Hematopoietic multipotent progenitor cell treated with erythropoietin and hydrocortisone succinate and interleukin-3 and kit ligand, for 8 days (in vitro differentiated cells): ENCODE measurements around the gene SERPINA9.
"Not testable (repeated sequence)": the region's sequence is repeated elsewhere in the genome, so short reads cannot be mapped to it uniquely, and the experiment has no call there.

ENCODE experiments used
- DNase-seq: peaks from one replicate; pipeline ENCODE4 v3.0.0-alpha.2; 2015

Gene SERPINA9

GRCh38 chr14:94485944-94486841, 10.2 kb upstream of the SERPINA9 start:
- DNase-seq = peak; percentile 3

DNA sequence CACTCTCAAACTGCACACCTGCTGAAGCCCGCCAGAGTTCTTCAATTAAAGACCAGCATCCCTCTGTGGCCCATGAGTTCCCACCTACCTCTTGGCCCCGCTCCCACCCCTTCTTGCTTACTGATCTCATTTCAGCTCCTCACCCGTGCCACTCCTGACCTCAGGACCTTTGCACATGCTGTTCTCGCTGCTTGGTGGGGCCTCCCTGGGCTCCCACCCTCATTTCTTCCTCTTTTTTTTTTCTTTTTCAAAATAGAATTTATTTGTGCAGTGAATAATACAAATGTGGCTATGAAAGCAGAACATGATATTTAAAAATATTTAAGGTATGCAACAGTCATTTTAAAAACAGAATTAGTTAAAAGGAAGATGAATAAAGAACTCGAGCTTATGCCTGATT, 8.5 kb upstream of the SERPINA9 start:
- DNase-seq = no peak

GRCh38 chr14:94483729-94484275, 7.8 kb upstream of the SERPINA9 start:
- DNase-seq = no peak

GRCh38 chr14:94483071-94483451, 7.1 kb upstream of the SERPINA9 start:
- DNase-seq = no peak

DNA sequence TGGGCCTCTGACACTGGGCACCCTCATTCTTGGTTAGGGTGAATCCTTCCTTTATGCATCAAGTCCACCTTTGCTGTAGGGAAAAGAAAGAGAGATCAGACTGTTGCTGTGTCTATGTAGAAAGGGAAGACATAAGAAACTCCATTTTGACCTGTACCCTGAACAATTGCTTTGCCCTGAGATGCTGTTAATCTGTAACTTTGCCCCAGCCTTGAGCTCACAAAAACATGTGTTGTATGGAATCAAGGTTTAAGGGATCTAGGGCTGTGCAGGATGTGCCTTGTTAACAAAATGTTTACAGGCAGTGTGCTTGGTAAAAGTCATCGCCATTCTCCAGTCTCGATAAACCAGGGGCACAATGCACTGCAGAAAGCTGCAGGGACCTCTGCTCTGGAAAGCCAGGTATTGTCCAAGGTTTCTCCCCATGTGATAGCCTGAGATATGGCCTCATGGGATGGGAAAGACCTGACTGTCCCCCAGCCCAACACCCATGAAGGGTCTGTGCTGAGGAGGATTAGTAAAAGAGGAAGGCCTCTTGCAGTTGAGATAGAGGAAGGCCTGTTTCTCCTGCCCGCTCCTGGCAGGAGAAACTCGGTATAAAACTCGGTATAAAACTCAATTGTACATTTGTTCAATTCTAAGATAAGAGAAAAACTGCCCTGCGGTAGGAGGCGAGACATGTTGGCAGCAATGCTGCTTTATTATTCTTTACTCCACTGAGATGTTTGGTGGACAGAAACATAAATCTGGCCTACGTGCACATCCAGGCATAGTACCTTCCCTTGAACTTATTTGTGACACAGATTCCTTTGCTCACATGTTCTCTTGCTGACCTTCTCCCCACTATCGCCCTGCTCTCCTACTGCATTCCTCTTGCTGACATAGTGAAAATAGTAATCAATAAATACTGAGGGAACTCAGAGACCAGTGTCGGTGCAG, 6.4 kb upstream of the SERPINA9 start:
- not testable (repeated sequence) for DNase-seq

DNA sequence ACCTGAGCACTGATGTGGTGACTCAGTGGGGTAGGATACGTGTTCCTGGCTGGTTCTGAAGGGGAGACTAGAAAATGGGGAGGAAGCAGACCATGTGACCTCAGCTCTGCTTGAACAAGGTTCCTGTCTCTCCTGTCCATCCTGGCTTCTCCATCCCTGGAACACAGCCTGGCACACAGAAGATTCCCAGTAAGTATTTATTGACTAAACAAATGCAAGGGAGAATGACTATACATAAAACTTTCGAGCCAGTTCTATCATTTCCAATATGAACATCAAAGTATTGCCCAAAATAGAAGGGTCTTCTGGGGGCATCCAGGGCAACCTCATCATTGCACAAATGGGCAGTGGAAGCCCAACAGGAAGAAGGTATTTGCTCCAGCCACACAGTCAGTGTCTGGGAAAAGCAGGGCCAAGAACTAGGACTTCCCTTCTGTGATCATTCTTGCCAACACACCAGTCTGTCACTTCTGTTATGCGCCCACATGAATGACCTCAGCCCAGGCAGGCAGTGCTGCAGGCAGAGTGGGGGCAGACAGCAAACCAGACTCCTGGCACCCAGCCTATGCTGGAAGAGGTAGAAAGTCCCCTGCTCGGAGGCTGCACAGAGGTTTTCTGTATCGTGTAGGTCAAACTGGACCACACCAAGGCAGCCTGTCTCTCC, 5.6 kb upstream of the SERPINA9 start:
- no peak for DNase-seq

- DNase-seq = no peak
These were observed 4.8 kb upstream of the SERPINA9 start for GRCh38 chr14:94480809-94481208.

- DNase-seq = no peak
These were observed 2.4 kb upstream of the SERPINA9 start for GRCh38 chr14:94478420-94478819.

- DNase-seq = no peak
These were observed 1.4 kb downstream of the SERPINA9 start for GRCh38 chr14:94474581-94475031.

- DNase-seq = no peak
These were observed 2.2 kb downstream of the SERPINA9 start for GRCh38 chr14:94473666-94474410.

- DNase-seq = no peak
These were observed 3.2 kb downstream of the SERPINA9 start for GRCh38 chr14:94472842-94473241.

DNA sequence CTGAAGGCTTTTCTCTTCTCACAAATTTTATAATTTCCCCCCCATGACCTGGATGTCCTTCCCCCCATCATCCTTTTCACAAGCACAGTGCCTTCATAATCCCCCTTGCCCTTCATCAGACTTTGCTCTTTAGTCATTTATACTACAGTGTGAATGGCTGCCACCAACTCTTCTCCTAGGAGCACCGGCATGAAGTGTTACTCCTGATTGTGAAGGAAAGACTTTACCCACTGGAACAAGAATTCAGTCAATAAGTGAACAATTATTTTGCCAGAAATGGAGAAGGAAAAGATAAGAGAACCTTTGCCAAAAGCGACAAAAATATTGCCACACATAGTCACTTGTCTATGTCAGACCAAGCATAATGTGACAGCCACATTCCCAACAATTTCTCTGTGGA, 5.0 kb downstream of the SERPINA9 start:
- no peak for DNase-seq

- no peak for DNase-seq
These were observed 5.7 kb downstream of the SERPINA9 start for GRCh38 chr14:94470311-94470710.

GRCh38 chr14:94469261-94469660, 6.7 kb downstream of the SERPINA9 start:
- DNase-seq = no peak

DNA sequence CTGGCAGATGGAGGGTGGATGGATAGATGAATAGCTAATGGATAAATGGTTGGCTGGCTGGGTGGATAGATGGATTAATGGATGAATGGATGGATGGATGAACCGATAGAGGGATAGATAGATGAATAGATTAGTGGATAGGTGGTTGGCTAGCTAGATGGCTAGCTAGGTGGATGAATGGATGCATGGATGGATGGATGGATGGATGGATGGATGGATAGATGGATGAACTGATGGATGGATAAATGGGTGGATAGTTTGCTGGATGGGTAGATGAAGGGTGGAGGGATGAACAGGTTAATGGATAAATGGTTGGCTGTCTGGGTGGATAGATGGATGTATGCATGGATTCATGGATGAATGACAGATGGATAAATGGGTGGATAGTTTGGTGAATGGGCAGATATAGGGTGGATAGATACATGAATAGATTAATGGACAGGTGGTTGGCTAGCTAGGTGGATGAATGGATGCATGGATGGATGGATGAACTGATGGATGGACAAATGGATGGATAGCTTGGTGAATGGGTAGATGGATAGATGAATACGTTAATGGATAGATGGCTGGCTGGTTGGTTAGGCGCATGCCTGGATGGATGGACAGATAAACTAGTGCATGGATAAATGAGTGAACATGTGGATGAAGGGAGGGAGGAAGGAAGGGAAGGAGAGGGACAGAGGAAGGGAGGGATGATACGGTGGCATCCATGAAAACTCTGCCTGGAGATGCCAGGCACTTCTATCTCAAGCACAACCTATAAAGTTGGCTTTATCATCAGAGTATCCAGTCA, 8.1 kb downstream of the SERPINA9 start:
- DNase-seq = no peak

DNA sequence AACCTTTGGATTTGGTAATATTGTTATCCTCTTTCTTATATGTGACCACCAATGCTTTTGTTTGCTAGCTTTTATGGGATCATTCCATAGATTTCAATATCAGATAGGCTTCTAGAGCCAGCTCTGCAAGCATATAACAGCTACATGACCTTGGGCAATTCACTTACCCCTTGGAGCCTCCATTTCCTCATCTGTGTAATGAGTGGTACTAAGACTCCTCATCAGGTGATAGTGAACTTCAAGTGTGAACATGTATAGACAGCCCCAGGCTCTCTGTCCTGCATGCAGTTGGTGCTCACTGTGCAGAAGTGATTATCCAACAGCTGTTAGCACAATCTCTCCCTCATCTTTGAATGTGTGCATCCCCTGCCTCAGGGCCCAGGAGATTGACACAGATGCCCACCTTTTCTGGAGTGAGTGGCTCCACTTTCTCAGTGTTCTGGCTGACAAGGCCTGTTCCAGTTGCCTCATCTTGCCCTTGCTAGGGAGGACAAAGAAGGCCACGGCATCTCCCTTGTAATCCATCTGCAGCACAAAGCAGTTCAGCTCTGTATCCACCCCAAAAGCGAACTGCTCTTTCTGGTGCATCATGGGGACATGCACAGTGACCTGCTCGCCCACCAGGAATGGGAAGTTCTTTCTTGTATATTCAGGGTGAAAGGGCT, 9.2 kb downstream of the SERPINA9 start:
- DNase-seq = no peak

DNA sequence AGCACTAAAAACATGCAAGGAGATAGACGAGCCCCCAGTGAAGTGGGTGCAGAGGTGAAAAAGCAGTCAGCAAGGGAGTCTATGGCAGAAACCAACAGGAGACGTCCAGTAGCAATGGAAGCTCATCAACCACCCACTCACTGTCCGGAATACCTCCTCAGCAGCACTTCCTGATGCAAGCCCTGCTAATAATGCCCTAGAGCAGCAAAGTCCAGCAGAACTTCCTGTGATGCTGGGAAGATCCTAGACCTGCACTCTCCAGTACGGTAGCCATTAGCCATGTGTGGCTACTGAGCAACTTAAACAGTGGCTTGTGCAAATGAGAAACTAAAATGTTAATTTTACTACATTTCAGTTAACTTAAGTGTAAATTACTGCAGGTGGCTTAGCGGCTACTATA, 11.0 kb downstream of the SERPINA9 start:
- DNase-seq = no peak

DNA sequence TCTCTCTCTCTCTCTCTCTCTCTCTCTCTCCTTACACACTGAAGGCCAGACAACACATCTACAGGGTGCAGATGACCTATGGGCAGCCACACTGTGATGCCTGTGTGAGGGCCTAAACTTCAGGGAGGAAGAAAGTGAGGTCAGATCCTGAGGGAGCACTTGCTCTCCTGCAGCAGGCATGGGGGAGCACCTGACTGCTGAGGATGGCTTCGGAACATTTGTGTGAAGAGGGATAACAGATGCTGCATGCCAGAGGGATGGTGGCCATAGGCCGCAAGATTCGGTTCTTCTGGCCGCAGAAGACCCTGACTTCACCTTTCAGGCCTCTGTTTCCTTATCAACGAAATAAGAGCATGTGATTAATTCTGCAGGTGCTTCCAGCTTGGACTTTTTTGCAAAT, 11.7 kb downstream of the SERPINA9 start:
- DNase-seq = no peak

DNA sequence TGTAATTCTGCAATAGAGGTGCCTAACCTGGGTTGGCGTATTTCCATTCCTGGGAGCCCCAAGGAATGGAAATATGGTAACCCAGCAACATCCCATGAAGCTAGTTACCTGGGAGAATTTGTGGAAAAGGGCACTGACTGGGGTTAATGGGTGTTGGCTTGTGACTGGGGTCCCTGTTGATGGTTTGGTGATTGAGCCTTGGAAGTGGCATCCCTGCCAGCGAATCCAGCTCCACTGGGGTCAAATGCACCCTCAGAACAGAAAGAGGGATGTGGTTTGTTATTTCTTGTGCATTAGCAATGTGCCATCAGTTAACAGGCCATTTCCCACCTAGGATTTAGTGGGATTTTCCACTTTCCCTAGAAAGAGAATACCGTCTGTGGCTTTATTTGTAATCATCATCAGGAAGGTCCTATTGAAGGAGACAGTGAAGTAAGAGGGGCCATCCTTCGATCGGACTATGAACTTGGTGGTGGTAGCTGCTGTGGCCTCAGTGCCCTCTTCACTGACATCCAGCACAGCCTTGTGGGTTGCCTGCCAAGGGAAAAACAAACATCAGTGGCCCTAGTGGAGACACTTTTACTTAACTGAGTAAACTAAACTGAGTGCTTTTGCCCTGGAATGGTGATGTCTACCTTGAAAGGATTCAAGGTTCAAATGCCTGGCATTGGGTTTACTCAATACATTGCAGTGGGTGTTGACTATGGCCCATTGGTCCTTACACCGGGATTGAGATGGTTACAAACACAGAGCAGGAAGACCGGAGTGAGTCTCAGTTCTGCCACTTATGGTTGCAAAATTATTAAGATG, 13.0 kb downstream of the SERPINA9 start:
- no peak for DNase-seq

DNA sequence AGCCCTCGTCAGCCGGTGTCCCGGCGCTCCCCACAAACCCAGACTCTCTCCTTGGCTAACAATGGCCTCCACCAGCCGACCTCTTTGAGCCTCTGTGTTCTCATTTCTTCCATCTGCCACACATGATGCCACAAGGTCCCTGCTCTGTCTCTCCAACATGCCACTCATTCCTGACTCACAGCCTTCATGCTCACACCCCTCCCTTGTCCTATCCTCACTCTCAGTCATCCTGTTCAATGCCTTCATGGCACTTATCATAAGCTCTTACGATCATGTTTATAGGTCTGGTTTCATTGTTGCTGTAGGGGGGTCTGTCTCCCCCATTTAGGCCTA, 13.8 kb downstream of the SERPINA9 start:
- DNase-seq = no peak
